ENCODE data around the gene SLC35F3.
A peak's percentile ranks its signal among the peaks of the same experiment; 100 is the strongest.
"Not testable (repeated sequence)": the region's sequence is repeated elsewhere in the genome, so short reads cannot be mapped to it uniquely, and the experiment has no call there.

The SLC35F3 gene

GRCh38 chr1:233904633-233905415, at the start of gene SLC35F3:
TSS of gene SLC35F3 (plus strand) at chr1:233904676.
- peak; percentile 87 for DNase-seq

- DNase-seq: no peak
These were observed 45.0 kb upstream of the SLC35F3 start for GRCh38 chr1:233859446-233859845.

- no peak for DNase-seq
These were observed 40.5 kb upstream of the SLC35F3 start for GRCh38 chr1:233863901-233864545.

GRCh38 chr1:233864578-233864977, 39.9 kb upstream of the SLC35F3 start:
- DNase-seq: no peak

- DNase-seq: no peak
These were observed 39.3 kb upstream of the SLC35F3 start for GRCh38 chr1:233865216-233865615.

- DNase-seq: no peak
These were observed 38.6 kb upstream of the SLC35F3 start for GRCh38 chr1:233865902-233866301.

GRCh38 chr1:233867028-233867427, 37.4 kb upstream of the SLC35F3 start:
- no peak for DNase-seq

- no peak for DNase-seq
These were observed 36.0 kb upstream of the SLC35F3 start for GRCh38 chr1:233868461-233868860.

GRCh38 chr1:233869680-233870079, 34.8 kb upstream of the SLC35F3 start:
- DNase-seq: no peak

- DNase-seq: no peak
These were observed 30.8 kb upstream of the SLC35F3 start for GRCh38 chr1:233873666-233874065.

GRCh38 chr1:233879841-233880240, 24.6 kb upstream of the SLC35F3 start:
- DNase-seq: no peak

- no peak for DNase-seq
These were observed 20.8 kb upstream of the SLC35F3 start for GRCh38 chr1:233883671-233884070.

- no peak for DNase-seq
These were observed 19.9 kb upstream of the SLC35F3 start for GRCh38 chr1:233884461-233885151.

- peak; percentile 83 for DNase-seq
These were observed 19.1 kb upstream of the SLC35F3 start for GRCh38 chr1:233885196-233885920.

GRCh38 chr1:233891151-233891550, 13.3 kb upstream of the SLC35F3 start:
- DNase-seq: not testable (repeated sequence)

GRCh38 chr1:233897325-233898162, 6.9 kb upstream of the SLC35F3 start:
- no peak for DNase-seq

GRCh38 chr1:233901495-233901894, 3.0 kb upstream of the SLC35F3 start:
- DNase-seq: no peak

GRCh38 chr1:233905416-233906051, 1.1 kb downstream of the SLC35F3 start:
- peak; percentile 49 for DNase-seq

- DNase-seq: no peak
These were observed 2.7 kb downstream of the SLC35F3 start for GRCh38 chr1:233907151-233907550.

- DNase-seq: no peak
These were observed 3.6 kb downstream of the SLC35F3 start for GRCh38 chr1:233908092-233908491.

- DNase-seq: no peak
These were observed 4.7 kb downstream of the SLC35F3 start for GRCh38 chr1:233909195-233909594.

- no peak for DNase-seq
These were observed 8.0 kb downstream of the SLC35F3 start for GRCh38 chr1:233912447-233912846.
